ENCODE measurements around the gene UGDH. TPM values are rescaled to one million over a fixed set of nuclear protein-coding genes. Genes with fewer than 3 reads are reported as not detected.

The UGDH gene
- total RNA-seq, 1 experiment from 2014 or later = 52.5 TPM

DNA sequence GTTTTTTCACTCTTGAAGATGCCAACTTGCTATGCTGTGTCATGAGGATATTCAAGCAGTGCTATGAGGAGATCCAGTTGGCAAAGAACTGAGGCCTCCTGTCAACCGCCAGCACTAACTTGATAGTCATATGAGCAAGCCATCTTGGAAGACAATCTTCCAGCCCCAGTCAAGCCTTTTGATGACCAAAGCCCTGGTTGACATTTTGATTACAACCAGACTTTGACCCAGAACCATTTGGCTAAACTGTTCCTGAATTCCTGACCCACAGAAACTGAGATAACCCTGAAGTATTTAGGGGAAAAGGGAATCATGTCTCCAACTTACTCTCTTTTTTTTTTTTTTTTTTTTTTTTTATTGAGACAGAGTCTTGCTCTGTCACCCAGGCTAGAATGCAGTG is 32.9 kb downstream of the UGDH start:
- TF ChIP-seq, protein P1, sequence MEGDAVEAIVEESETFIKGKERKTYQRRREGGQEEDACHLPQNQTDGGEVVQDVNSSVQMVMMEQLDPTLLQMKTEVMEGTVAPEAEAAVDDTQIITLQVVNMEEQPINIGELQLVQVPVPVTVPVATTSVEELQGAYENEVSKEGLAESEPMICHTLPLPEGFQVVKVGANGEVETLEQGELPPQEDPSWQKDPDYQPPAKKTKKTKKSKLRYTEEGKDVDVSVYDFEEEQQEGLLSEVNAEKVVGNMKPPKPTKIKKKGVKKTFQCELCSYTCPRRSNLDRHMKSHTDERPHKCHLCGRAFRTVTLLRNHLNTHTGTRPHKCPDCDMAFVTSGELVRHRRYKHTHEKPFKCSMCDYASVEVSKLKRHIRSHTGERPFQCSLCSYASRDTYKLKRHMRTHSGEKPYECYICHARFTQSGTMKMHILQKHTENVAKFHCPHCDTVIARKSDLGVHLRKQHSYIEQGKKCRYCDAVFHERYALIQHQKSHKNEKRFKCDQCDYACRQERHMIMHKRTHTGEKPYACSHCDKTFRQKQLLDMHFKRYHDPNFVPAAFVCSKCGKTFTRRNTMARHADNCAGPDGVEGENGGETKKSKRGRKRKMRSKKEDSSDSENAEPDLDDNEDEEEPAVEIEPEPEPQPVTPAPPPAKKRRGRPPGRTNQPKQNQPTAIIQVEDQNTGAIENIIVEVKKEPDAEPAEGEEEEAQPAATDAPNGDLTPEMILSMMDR (conservative IDR thresholded peaks at IDR 0.05; ENCODE audit: low read depth, low read length) = no peak
- TF ChIP-seq EZH2 (IDR thresholded peaks at IDR 0.05; ENCODE audit: borderline replicate concordance, low read depth, low read length, poor library complexity, severe bottlenecking) = no peak
- H3K27me3 ChIP-seq (replicated peaks; ENCODE audit: insufficient read depth, low read depth, low read length, poor library complexity) = no peaks in the 10 kb centered on the region
- no peaks in the 10 kb centered on the region for H3K9me3 ChIP-seq (ENCODE audit: low read depth, low read length, poor library complexity, severe bottlenecking)
- H3K27ac ChIP-seq (ENCODE audit: low read depth, low read length, poor library complexity, severe bottlenecking) = no peak overlapping the region
- H3K36me3 ChIP-seq (ENCODE audit: insufficient read depth, low read length, poor library complexity, severe bottlenecking) = peaks cover 3% of the 10 kb centered on the region
- H3K4me3 ChIP-seq (ENCODE audit: low read depth, low read length, poor library complexity, severe bottlenecking) = no peak overlapping the region
- BruUV-seq (replicated peaks) = no TSS peak
- intact Hi-C loops (cut with micrococcal nuclease; ENCODE audit: unreplicated experiment) = no loop called here
- ChIA-PET CTCF (no interaction called here), POLR2A (ENCODE audit: low non-redundant PET) (no interaction called here)
- H3K4me1 ChIP-seq (ENCODE audit: insufficient read depth, low read length, poor library complexity, severe bottlenecking) = no peaks in the 10 kb centered on the region
- DNase-seq (ENCODE audit: low spot score) = no peak

DNA sequence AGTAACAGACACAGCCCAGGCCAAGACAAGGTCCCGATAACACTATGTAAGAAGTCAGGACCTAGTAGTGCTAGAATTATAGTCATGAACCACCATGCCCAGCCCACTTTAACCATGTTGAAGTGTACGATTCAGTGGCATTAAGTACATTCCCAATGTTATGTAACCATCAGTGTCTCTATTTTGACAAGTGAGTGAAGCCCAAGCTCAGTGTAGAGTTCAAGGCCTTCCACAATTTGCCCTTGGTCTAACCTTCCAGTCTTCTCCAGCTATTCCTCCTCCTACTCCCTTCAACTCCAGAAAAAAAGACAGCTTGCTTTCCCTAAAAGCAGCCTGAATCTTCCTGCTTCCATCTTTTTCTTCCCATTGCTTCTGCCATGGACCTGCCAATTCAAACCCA is 36.9 kb downstream of the UGDH start:
- Histone ChIP-seq H3K36me3 (ENCODE audit: insufficient read depth, low read length, poor library complexity, severe bottlenecking) (no peaks in the 10 kb centered on the region), H3K27ac (ENCODE audit: low read depth, low read length, poor library complexity, severe bottlenecking) (no peak overlapping the region), H3K9me3 (ENCODE audit: low read depth, low read length, poor library complexity, severe bottlenecking) (no peaks in the 10 kb centered on the region), H3K4me3 (ENCODE audit: low read depth, low read length, poor library complexity, severe bottlenecking) (no peak overlapping the region), H3K4me1 (ENCODE audit: insufficient read depth, low read length, poor library complexity, severe bottlenecking) (no peaks in the 10 kb centered on the region), H3K27me3 (replicated peaks; ENCODE audit: insufficient read depth, low read depth, low read length, poor library complexity) (no peaks in the 10 kb centered on the region)
- DNase-seq (ENCODE audit: low spot score) = no peak
- TF ChIP-seq, protein P1 (conservative IDR thresholded peaks at IDR 0.05; ENCODE audit: low read depth, low read length) = no peak
- TF ChIP-seq EZH2 (IDR thresholded peaks at IDR 0.05; ENCODE audit: borderline replicate concordance, low read depth, low read length, poor library complexity, severe bottlenecking) = no peak
- CTCF ChIA-PET = no interaction called here
- BruUV-seq (replicated peaks) = no TSS peak
- intact Hi-C loops (cut with micrococcal nuclease; ENCODE audit: unreplicated experiment) = no loop called here
- POLR2A ChIA-PET (ENCODE audit: low non-redundant PET) = no interaction called here

DNA sequence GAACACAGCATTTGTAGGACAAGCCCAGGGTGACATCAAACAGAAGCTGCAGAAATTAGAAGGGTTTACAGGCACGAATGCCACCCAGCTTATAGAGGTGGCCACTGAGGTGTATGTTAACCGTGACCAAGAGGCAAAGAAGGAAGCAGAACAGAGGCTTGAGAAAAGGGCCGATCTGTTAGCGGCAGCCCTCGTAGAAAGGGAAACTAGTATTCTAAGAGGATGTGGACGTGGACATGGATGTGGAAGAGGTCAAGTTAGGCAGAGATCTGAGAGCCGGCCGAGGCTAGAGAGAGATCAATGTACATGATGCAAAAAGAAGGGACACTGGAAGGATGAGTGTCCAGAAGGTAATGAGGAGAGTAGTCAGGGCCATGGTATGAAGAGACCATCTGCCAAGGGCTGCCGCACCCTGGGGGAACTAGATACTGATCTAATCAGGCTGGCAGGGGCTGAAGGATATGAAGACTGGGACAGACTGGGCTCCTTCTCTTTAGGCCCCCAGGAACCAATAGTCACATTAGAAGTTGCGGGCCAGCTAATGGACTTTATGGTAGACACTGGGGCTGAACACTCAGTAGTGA is 40.9 kb downstream of the UGDH start:
- DNase-seq (ENCODE audit: low spot score) = no peak
- intact Hi-C loops (cut with micrococcal nuclease; ENCODE audit: unreplicated experiment) = no loop called here
- Histone ChIP-seq H3K36me3 (ENCODE audit: insufficient read depth, low read length, poor library complexity, severe bottlenecking) (no peaks in the 10 kb centered on the region), H3K4me3 (ENCODE audit: low read depth, low read length, poor library complexity, severe bottlenecking) (no peak overlapping the region), H3K27me3 (replicated peaks; ENCODE audit: insufficient read depth, low read depth, low read length, poor library complexity) (no peaks in the 10 kb centered on the region), H3K4me1 (ENCODE audit: insufficient read depth, low read length, poor library complexity, severe bottlenecking) (no peaks in the 10 kb centered on the region), H3K27ac (ENCODE audit: low read depth, low read length, poor library complexity, severe bottlenecking) (no peak overlapping the region), H3K9me3 (ENCODE audit: low read depth, low read length, poor library complexity, severe bottlenecking) (no peaks in the 10 kb centered on the region)
- no TSS peak for BruUV-seq (replicated peaks)
- ChIA-PET POLR2A (ENCODE audit: low non-redundant PET) (no interaction called here), CTCF (no interaction called here)
- TF ChIP-seq, protein P1 (conservative IDR thresholded peaks at IDR 0.05; ENCODE audit: low read depth, low read length) = no peak
- no peak for TF ChIP-seq EZH2 (IDR thresholded peaks at IDR 0.05; ENCODE audit: borderline replicate concordance, low read depth, low read length, poor library complexity, severe bottlenecking)

All from A673 (cell line).